Measurements from ENCODE around the gene FGD5.

The FGD5 gene

DNA sequence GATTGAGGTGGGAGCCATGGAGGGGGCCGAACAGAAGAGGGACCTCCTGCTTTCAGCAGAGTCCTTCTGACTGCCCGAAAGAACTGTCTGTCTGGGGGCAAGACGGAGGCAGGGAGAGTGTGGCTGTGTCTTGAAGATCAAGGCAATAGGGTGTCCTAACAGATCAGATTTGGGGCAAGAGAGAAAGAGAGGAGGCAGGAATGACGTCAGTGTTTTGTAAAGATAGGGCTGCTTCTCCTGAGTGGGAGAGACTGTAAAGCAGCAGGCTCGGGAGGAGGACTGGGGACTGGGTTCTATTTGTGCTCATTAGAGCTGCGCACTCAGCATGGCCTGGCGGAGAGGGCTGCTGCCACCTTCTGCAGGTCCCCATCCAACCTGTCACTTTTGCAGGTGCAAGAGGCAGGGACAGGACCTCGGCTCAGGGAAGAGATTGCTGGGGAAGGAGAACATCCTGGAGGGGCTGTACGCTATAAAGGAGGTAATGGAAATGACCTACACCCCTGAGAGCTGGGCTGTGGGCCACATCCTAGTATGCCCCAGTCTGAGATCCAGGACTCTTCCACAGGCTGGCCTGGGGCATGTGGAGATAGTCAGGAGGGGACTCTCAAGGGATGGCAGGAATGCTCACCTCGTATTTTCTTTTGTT lies 29.0 kb upstream of the FGD5 start:
- no peak for DNase-seq

GRCh38 chr3:14791343-14791945 lies 27.3 kb upstream of the FGD5 start:
- DNase-seq, result no peak

DNA sequence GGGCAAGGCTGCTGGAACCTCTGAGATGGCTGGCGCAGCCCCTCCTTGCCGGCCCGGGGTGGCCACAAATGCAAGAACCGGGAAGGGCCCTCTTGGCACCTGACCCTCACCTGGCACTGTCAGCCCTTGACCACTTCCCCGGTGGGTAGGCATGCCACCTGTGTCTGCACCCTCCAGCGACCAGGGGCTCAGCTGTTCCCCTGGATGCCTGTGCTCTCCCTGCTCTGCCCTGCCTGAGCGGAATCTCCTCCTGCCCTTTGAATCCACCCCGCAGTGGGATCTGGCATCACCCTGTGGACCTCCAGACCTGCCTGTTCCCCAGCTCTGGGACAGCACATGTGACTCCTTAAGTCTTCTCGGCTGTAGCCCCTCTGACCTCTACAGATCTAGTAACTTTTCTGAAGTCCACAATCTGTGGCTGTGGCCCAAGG lies 26.1 kb upstream of the FGD5 start:
- no peak for DNase-seq

GRCh38 chr3:14793126-14793857 lies 25.5 kb upstream of the FGD5 start:
- no peak for DNase-seq

DNA sequence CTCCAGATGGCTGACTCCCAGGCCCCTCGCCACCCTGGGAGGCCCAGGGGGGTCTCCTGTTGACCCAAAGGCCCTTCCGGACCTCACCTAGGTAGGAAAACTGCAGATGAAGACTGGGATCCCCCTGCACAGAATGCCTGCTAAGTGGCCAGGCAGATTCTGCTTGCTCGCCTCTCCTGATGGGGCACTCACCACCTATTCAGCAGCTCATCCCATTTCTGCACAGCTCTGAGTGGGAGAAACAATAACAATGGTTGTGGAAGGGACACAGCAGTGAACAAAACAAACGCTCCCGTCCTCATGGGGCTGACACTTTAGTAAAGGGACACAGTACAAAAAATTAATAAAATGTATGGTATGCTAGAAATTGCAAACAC lies 24.9 kb upstream of the FGD5 start:
- DNase-seq, result no peak

- no peak for DNase-seq
Measured at GRCh38 chr3:14794435-14794834, 24.3 kb upstream of the FGD5 start.

GRCh38 chr3:14795996-14796395 lies 22.8 kb upstream of the FGD5 start:
- no peak for DNase-seq

- DNase-seq, result no peak
Measured at GRCh38 chr3:14796403-14797077, 22.2 kb upstream of the FGD5 start.

DNA sequence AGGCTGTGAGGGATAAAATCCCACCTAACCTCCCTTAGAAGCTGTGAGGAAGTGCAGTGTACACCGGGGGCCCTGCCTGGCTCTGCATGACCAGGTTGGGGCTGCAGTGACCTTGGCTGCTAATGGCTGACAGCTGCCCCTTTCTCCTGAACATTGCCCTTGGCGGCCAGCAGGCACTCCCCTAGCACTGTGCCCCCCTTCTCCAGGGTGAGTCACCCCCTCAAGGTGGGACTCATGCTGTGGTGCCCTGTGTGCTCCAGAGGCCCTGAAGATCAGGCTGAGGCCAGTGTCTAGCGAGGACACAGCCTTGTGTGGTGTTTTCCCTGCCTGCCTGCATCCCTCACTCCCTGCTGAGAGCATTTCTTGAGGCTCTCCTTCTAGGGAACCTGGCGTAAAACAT lies 21.0 kb upstream of the FGD5 start:
- DNase-seq, result no peak

GRCh38 chr3:14798231-14798630 lies 20.5 kb upstream of the FGD5 start:
- DNase-seq, result no peak

GRCh38 chr3:14799146-14799545 lies 19.6 kb upstream of the FGD5 start:
- DNase-seq, result no peak

- DNase-seq, result no peak
Measured at GRCh38 chr3:14801031-14801430, 17.7 kb upstream of the FGD5 start.

DNA sequence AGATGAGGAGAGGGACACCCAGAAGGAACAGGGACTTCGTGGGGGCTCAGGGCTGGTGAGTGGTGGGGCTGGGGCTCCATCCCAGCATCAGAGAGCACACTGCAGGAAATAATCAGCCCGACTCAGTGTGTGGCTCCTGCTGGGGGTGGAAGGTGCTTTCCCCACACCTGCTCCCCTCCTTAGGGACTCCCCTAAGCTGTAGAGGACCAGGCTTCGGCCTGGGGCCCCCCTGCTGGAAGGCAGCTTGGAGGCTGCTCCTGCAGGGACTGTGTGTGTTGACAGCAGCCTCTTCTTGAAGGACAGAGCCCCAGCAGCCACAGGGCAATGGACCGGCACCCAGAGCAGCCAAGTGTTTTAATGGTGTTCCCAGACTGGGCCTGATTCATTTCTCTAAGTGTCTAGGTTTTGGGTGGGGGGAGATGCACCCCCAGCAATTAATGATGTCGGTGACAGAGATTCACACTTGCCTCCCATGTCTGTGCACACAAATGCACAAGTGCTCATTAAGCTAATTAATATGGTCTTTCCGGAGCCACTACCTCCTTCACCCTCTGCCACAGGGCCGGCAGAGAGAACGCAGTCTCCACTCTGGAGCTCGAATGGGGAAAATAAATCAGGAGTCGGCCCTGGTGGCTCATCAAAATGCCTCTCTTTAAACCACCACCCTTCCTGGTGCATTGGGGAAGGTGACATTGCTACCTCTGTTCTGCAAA lies 16.9 kb upstream of the FGD5 start:
- DNase-seq, result no peak

DNA sequence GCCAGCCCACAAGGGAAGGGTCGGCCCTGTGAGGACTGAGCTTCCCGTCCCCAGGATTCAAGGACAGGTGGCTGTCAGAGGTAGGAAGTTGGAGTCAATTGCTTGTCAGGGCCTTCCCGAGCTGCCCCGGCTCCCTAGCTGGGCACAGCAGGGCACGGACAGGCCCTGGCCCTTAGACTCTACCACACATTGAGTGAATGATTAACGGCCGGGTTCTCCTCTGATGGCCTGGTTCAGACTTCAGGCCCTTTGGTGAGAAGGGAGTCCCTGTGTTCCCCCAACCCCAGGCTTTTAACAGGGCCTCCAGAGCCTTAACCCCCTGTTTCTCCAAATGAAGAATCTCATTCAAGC lies 16.4 kb upstream of the FGD5 start:
- DNase-seq, result no peak

DNA sequence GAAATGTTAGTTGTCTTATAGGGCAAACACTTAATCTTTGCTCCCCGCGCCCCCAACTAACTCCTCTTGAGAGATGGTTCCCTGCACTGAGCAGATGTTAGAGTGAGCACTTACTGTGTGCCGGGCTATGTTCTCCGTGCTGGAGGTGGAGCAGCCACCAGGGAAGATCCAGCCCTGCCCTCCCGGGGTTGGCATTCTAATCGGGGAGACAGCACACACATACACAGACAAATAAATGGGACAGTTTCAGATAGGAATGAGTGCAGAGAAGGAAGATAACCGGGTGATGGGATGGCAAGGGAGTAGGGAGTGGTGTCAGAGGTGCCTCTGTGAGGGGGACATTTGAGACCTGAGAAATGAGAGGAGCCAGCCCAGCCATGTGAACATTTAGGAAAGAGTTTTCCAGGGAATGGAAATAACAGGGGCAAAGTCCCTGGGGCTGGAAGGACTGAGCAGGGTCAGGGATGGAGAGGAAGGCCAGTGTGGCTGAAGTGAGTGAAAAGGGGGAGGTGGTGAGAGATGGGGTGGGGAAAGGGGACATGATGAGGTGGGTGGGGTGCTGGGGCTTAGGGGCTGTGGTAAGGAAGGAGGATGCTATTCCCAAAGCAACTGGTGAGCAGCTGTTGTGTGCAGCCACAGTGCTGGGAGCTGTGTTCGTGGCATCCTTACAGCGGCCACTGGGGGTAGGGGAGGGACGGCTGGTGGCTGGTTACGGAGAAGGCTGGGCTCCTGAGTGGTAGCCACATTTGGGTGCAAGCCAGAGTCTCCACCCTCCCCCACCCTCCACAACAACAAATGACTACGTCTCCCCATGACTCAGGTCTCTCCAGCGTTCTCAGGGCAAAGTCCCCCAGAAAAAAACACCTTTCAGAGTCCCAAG lies 15.4 kb upstream of the FGD5 start:
- DNase-seq, result no peak

GRCh38 chr3:14803981-14804834 lies 14.6 kb upstream of the FGD5 start:
- DNase-seq, result no peak

- DNase-seq, result no peak
Measured at GRCh38 chr3:14804835-14805780, 13.7 kb upstream of the FGD5 start.

DNA sequence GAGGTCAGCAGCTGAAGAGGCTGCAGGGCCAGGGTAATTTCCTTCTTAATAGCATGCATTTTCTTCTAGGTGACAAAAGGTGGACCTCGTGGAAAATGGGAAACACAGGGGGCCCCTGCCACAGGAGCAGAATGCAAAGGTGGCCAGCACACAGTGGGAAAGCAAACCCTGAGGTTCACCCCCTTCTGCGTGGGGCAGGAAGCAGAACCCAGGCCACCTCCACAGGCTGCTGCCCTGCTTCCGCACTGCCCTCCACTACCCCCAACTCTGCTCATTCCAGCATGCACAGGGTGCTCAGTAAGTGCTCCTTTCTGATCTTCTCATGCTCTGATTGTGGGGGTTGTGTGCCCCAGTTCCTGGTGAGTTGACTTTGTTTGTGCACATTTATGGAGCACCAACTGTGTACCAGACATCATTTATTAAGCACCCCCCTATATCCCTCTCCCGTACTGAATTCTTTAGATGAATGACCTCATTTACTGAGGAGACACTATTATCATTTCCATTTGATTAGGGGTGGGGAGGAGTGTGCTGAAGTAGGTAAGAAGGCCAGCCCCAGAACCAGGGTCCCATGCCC lies 12.7 kb upstream of the FGD5 start:
- DNase-seq, result no peak

- no peak for DNase-seq
Measured at GRCh38 chr3:14806641-14807263, 12.0 kb upstream of the FGD5 start.
